Liver (tissue), 9 donors: Measurements from ENCODE around the gene TBC1D7. TPM values are rescaled to one million over a fixed set of nuclear protein-coding genes. Genes with fewer than 3 reads are reported as not detected.
A peak's percentile ranks its signal among the peaks of the same experiment; 100 is the strongest.

ENCODE experiments used
- DNase-seq: peaks from one replicate; pipeline ENCODE4 v3.0.0-alpha.2; 2017; ENCODE audit warnings: low spot score
- H3K27ac ChIP-seq, 2 donors: one replicate each; pipeline ENCODE4 v1.7.0; 2013; ENCODE audit warnings: inconsistent platforms in 2 of 2, low read length in 2 of 2, control low read depth in 1 of 2, low read depth in 1 of 2, mild to moderate bottlenecking in 1 of 2
- H3K27me3 ChIP-seq, 4 donors: one replicate each; pipeline versions ENCODE4 v1.6.1 to v1.7.0; 2013; ENCODE audit warnings: low read length in 3 of 4, inconsistent platforms in 1 of 4, mild to moderate bottlenecking in 1 of 4, moderate library complexity in 1 of 4; ENCODE audit not compliant: control insufficient read depth in 4 of 4, insufficient read depth in 4 of 4
- H3K36me3 ChIP-seq, 4 donors: one replicate each; pipeline versions ENCODE4 v1.6.1 to v1.7.0; 2013; ENCODE audit warnings: low read length in 3 of 4, mild to moderate bottlenecking in 3 of 4, low read depth in 1 of 4, moderate library complexity in 1 of 4; ENCODE audit not compliant: control insufficient read depth in 4 of 4, insufficient read depth in 3 of 4
- H3K4me1 ChIP-seq, 4 donors: one replicate each; pipeline versions ENCODE4 v1.6.1 to v1.7.0; 2013; ENCODE audit warnings: low read length in 3 of 4, mild to moderate bottlenecking in 3 of 4, moderate library complexity in 1 of 4; ENCODE audit not compliant: control insufficient read depth in 4 of 4, insufficient read depth in 4 of 4
- H3K4me3 ChIP-seq, 3 donors: one replicate each; pipeline versions ENCODE4 v1.6.1 to v1.7.0; 2013; ENCODE audit warnings: low read length in 3 of 3, control low read depth in 1 of 3, low read depth in 1 of 3, mild to moderate bottlenecking in 1 of 3
- H3K9ac ChIP-seq, 2 donors: one replicate each; pipeline ENCODE4 v1.7.0; 2013; ENCODE audit warnings: low read length in 2 of 2, mild to moderate bottlenecking in 2 of 2, moderate library complexity in 2 of 2, control low read depth in 1 of 2, low read depth in 1 of 2
- H3K9me3 ChIP-seq, 4 donors: one replicate each; pipeline versions ENCODE4 v1.6.1 to v1.7.0; 2013; ENCODE audit warnings: low read length in 3 of 4; ENCODE audit not compliant: control insufficient read depth in 4 of 4
- FOXA1 ChIP-seq: IDR thresholded peaks from 2 replicates; pipeline ENCODE4 v1.6.1; 2016; ENCODE audit warnings: antibody characterized with exemption
- FOXA2 ChIP-seq: IDR thresholded peaks from 2 replicates; pipeline ENCODE4 v1.6.1; 2016; ENCODE audit warnings: antibody characterized with exemption
- GABPA ChIP-seq, 2 donors: IDR thresholded peaks in 1 of 2; conservative IDR thresholded peaks in 1 of 2; 2 replicates each; pipeline ENCODE4 v1.6.1; 2016; ENCODE audit warnings: antibody characterized with exemption in 2 of 2, mild to moderate bottlenecking in 1 of 2, moderate library complexity in 1 of 2
- HNF4A ChIP-seq, 2 donors: conservative IDR thresholded peaks; 2 replicates each; pipeline ENCODE4 v1.6.1; 2016; ENCODE audit warnings: antibody characterized with exemption in 2 of 2, mild to moderate bottlenecking in 2 of 2
- HNF4G ChIP-seq: IDR thresholded peaks from 2 replicates; pipeline ENCODE4 v1.6.1; 2016; ENCODE audit warnings: antibody characterized with exemption
- JUND ChIP-seq, 2 donors: IDR thresholded peaks; 2 replicates each; pipeline ENCODE4 v1.6.1; 2016; ENCODE audit warnings: antibody characterized with exemption in 2 of 2
- NR2F2 ChIP-seq: IDR thresholded peaks from 2 replicates; pipeline ENCODE4 v1.6.1; 2016; ENCODE audit warnings: antibody characterized with exemption
- RAD21 ChIP-seq, 2 donors: IDR thresholded peaks; 2 replicates each; pipeline ENCODE4 v1.6.1; 2016; ENCODE audit warnings: antibody characterized with exemption in 2 of 2, mild to moderate bottlenecking in 2 of 2
- RXRA ChIP-seq, 2 donors: IDR thresholded peaks; 2 replicates each; pipeline ENCODE4 v1.6.1; 2017 to 2018; ENCODE audit warnings: antibody characterized with exemption in 2 of 2, mild to moderate bottlenecking in 1 of 2
- SP1 ChIP-seq: IDR thresholded peaks from 2 replicates; pipeline ENCODE4 v1.6.1; 2018; ENCODE audit warnings: antibody characterized with exemption, mild to moderate bottlenecking
- TAF1 ChIP-seq: conservative IDR thresholded peaks from 2 replicates; pipeline ENCODE4 v1.6.1; 2016; ENCODE audit warnings: antibody characterized with exemption, mild to moderate bottlenecking
- YY1 ChIP-seq: IDR thresholded peaks from 2 replicates; pipeline ENCODE4 v1.6.1; 2016; ENCODE audit warnings: antibody characterized with exemption, mild to moderate bottlenecking
- WGBS: extraction: QIAGEN DNeasy Blood & Tissue Kit; methylation state at CpG from one replicate; pipeline ENCODE4 v1.1.7; 2013; 5-methylcytosine and 5-hydroxymethylcytosine counted together
- polyA plus RNA-seq, 2 donors: library from polyadenylated mRNA; stranded (reverse) in 1 of 2; unstranded in 1 of 2; fragments of 200-250 nt in 1 of 2; fragments of >200 nt in 1 of 2; fragmentation: Nextera tagmentation in 1 of 2; extraction: Ambion mirVana in 1 of 2; gene quantifications; one replicate each; pipeline versions ENCODE4 v1.2.1 to v1.2.3, GENCODE V29; 2013 to 2015
- total RNA-seq, 2 donors: library from RNA; depleted of rRNA; stranded (reverse); fragments of >200 nt; gene quantifications; one replicate each; pipeline ENCODE4 v1.2.3, GENCODE V29; 2014
- TF ChIP-seq, protein P1 (sequence below): IDR thresholded peaks from 2 replicates; pipeline ENCODE4 v1.6.1; 2016; ENCODE audit warnings: antibody characterized with exemption
- TF ChIP-seq, protein P2 (sequence below): IDR thresholded peaks from 2 replicates; pipeline ENCODE4 v1.6.1; 2016; ENCODE audit warnings: antibody characterized with exemption
- TF ChIP-seq, protein P3 (sequence below): IDR thresholded peaks from 2 replicates; pipeline ENCODE4 v1.6.1; 2016; ENCODE audit warnings: antibody characterized with exemption
- TF ChIP-seq, protein P4 (sequence below): fragments of 150-350 bp; IDR thresholded peaks from 2 replicates; pipeline ENCODE4 v1.5.1; 2017; ENCODE audit warnings: improper control_type of control experiment, low read depth, low read length; ENCODE audit not compliant: missing input control
- donor health status: healthy.
- donor health status: healthy.
- donor health status: healthy.
- donor health status: healthy.
- donor health status: healthy.

The TBC1D7 gene
- total and polyA plus RNA-seq, 4 donors = 9.6 to 18.8 (median 10.6) TPM

DNA sequence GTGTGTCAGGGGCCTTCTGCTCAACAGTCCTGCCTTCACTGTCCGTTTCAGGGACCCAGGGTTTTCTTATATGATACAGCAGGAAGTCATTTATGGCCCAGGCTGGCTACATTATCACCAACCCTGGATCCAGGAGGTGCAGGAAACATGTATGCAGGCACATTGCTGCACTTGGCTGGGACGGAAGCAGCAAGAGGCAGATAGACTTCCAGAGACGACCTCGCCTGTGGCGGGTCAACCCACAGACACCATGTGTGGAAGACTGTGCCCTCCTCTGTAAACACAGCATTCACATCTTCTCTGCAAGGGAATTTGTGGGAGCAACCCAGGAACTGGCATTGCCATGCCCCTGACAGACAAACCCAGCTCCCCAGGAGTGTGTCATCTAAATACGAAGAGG lies 43.7 kb downstream of the TBC1D7 start:
- DNase-seq = no peak
- Histone ChIP-seq H3K4me1 (peaks cover 0 to 5% (median 4%) of the 10 kb centered on the region in 4 donors), H3K27ac (no peak overlapping the region), H3K9ac (no peak overlapping the region), H3K27me3 (no peaks in the 10 kb centered on the region), H3K9me3 (peaks cover 0 to 11% (median 4%) of the 10 kb centered on the region in 4 donors), H3K4me3 (no peak overlapping the region), H3K36me3 (peaks cover 0 to 1% (median 0%) of the 10 kb centered on the region in 4 donors)
- no peak for TF ChIP-seq GABPA (IDR thresholded peaks at IDR 0.05 in 1 of 2, conservative IDR thresholded peaks at IDR 0.05 in 1 of 2)
- no peak for TF ChIP-seq HNF4A (conservative IDR thresholded peaks at IDR 0.05)
- TF ChIP-seq HNF4G = no peak
- TF ChIP-seq, protein P1, sequence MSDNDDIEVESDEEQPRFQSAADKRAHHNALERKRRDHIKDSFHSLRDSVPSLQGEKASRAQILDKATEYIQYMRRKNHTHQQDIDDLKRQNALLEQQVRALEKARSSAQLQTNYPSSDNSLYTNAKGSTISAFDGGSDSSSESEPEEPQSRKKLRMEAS = no peak
- TF ChIP-seq, protein P2, sequence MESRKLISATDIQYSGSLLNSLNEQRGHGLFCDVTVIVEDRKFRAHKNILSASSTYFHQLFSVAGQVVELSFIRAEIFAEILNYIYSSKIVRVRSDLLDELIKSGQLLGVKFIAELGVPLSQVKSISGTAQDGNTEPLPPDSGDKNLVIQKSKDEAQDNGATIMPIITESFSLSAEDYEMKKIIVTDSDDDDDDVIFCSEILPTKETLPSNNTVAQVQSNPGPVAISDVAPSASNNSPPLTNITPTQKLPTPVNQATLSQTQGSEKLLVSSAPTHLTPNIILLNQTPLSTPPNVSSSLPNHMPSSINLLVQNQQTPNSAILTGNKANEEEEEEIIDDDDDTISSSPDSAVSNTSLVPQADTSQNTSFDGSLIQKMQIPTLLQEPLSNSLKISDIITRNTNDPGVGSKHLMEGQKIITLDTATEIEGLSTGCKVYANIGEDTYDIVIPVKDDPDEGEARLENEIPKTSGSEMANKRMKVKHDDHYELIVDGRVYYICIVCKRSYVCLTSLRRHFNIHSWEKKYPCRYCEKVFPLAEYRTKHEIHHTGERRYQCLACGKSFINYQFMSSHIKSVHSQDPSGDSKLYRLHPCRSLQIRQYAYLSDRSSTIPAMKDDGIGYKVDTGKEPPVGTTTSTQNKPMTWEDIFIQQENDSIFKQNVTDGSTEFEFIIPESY = no peak
- no peak for TF ChIP-seq TAF1
- no peak for TF ChIP-seq JUND (IDR thresholded peaks at IDR 0.05)
- no peak for TF ChIP-seq YY1
- TF ChIP-seq FOXA2 = no peak
- TF ChIP-seq, protein P3, sequence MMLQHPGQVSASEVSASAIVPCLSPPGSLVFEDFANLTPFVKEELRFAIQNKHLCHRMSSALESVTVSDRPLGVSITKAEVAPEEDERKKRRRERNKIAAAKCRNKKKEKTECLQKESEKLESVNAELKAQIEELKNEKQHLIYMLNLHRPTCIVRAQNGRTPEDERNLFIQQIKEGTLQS = no peak
- TF ChIP-seq NR2F2 = no peak
- no peak for TF ChIP-seq RAD21 (IDR thresholded peaks at IDR 0.05)
- TF ChIP-seq FOXA1 = no peak
- 82% methylated on average over 6 of the region's 6 CpGs for WGBS

DNA sequence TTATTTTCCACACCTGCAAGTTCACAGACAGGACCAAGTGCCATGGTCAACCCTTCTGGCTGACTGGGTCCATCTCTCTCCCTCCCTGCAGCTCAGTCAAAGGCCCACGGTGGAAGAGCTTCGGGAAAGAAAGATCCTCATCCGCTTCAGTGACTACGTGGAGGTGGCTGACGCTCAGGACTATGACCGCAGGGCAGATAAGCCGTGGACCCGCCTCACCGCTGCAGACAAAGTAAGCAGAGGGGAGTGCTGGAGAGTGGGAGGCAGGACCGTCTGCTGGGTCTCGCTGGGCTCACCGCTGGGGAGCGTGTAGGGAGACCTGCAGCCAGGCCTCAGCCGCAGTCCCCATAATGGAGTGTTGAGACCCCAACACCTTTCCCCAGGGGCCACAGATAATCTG lies 45.0 kb downstream of the TBC1D7 start:
- H3K9ac ChIP-seq = no peak overlapping the region
- no peaks in the 10 kb centered on the region for H3K27me3 ChIP-seq
- H3K27ac ChIP-seq = no peak overlapping the region
- TF ChIP-seq HNF4A (conservative IDR thresholded peaks at IDR 0.05) (peak in 1 of 2 donors; percentile 44), YY1 (no peak), RXRA (IDR thresholded peaks at IDR 0.05) (no peak)
- no peak for DNase-seq
- no peaks in the 10 kb centered on the region for H3K4me1 ChIP-seq
- H3K36me3 ChIP-seq = peaks cover 0 to 1% (median 0%) of the 10 kb centered on the region in 4 donors
- WGBS = 74% methylated on average over 14 of the region's 14 CpGs
- peaks cover 0 to 11% (median 4%) of the 10 kb centered on the region in 4 donors for H3K9me3 ChIP-seq
- H3K4me3 ChIP-seq = no peak overlapping the region

DNA sequence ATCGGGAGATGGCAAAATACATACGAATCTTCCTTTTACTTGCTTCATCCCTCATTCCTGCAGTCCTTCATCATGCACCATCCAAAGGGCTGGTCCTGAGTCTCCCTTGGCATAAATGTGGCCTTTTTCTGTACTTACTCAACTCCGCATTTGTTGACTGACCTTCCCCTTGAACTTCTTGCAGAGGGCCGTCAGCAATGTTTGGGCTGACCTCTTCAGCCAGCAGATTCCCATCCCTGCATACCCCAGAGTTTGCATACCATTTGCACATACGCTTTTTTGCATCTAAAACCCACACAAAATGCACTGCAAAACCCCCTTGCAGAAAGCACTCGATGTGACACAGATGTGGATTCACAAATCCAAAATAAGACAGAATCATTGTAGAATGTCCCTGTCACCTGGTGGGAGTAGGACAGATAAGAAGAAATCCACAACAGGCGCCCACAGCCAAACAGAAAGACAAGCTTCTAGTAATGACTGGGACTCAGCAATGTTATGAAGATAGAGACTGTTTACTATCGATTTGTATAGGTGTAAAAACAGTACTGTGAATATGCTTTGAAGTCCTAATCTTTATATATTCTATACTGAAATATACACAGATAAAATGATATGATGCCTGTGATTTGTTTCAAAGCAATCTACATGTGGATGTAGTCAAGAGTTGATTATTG lies 45.8 kb downstream of the TBC1D7 start:
- Histone ChIP-seq H3K27me3 (no peaks in the 10 kb centered on the region), H3K9ac (no peak overlapping the region), H3K4me1 (no peaks in the 10 kb centered on the region), H3K36me3 (no peaks in the 10 kb centered on the region), H3K27ac (no peak overlapping the region), H3K4me3 (no peak overlapping the region), H3K9me3 (peaks cover 0 to 7% (median 3%) of the 10 kb centered on the region in 4 donors)
- no peak for DNase-seq
- 63% methylated on average over 8 of the region's 8 CpGs for WGBS
- TF ChIP-seq TAF1 (no peak), SP1 (no peak), FOXA2 (no peak), YY1 (no peak), HNF4A (conservative IDR thresholded peaks at IDR 0.05) (no peak), JUND (IDR thresholded peaks at IDR 0.05) (no peak), RAD21 (IDR thresholded peaks at IDR 0.05) (no peak), HNF4G (no peak), NR2F2 (no peak)
- TF ChIP-seq, protein P4, sequence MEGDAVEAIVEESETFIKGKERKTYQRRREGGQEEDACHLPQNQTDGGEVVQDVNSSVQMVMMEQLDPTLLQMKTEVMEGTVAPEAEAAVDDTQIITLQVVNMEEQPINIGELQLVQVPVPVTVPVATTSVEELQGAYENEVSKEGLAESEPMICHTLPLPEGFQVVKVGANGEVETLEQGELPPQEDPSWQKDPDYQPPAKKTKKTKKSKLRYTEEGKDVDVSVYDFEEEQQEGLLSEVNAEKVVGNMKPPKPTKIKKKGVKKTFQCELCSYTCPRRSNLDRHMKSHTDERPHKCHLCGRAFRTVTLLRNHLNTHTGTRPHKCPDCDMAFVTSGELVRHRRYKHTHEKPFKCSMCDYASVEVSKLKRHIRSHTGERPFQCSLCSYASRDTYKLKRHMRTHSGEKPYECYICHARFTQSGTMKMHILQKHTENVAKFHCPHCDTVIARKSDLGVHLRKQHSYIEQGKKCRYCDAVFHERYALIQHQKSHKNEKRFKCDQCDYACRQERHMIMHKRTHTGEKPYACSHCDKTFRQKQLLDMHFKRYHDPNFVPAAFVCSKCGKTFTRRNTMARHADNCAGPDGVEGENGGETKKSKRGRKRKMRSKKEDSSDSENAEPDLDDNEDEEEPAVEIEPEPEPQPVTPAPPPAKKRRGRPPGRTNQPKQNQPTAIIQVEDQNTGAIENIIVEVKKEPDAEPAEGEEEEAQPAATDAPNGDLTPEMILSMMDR = no peak
- TF ChIP-seq, protein P2 = no peak
- TF ChIP-seq, protein P3 = no peak
